Mesothelial cell of epicardium (in vitro differentiated cells): ENCODE measurements around the gene MAPK14. TPM values are rescaled to one million over a fixed set of nuclear protein-coding genes. Genes with fewer than 3 reads are reported as not detected.

Experiments used
- DNase-seq, 2 experiments: peaks; one replicate each; pipeline ENCODE4 v3.0.0; 2021; ENCODE audit warnings: low spot score in 2 of 2; ENCODE audit not compliant: unreplicated experiment in 2 of 2
- H3K27ac Mint-ChIP-seq: 2 replicates; pipeline ENCODE4 v1.8.0; 2021; ENCODE audit warnings: mixed read lengths
- H3K27me3 Mint-ChIP-seq: 2 replicates; pipeline ENCODE4 v1.8.0; 2021; ENCODE audit warnings: low read depth, mixed read lengths
- H3K36me3 Mint-ChIP-seq: 2 replicates; pipeline ENCODE4 v1.8.0; 2021; ENCODE audit warnings: mixed read lengths
- H3K4me1 Mint-ChIP-seq: 2 replicates; pipeline ENCODE4 v1.8.0; 2021; ENCODE audit warnings: mixed read lengths
- H3K4me3 Mint-ChIP-seq: 2 replicates; pipeline ENCODE4 v1.8.0; 2021; ENCODE audit warnings: mild to moderate bottlenecking, moderate library complexity, mixed read lengths
- H3K9me3 Mint-ChIP-seq: 2 replicates; pipeline ENCODE4 v1.8.0; 2021; ENCODE audit warnings: mixed read lengths
- CTCF ChIP-seq: fragments of 200-600 bp; sonication (generic); IDR thresholded peaks from one replicate; pipeline ENCODE4 v1.5.0; 2021; ENCODE audit warnings: antibody characterized with exemption; ENCODE audit not compliant: unreplicated experiment
- total RNA-seq: library from RNA; stranded (reverse); gene quantifications from 3 replicates; pipeline ENCODE4 v1.2.1, GENCODE V29; 2021

Gene MAPK14
- total RNA-seq, 1 donor from 2014 or later = 54.8 TPM

- no peak overlapping the region for H3K4me3 Mint-ChIP-seq
- H3K9me3 Mint-ChIP-seq = no peaks in the 10 kb centered on the region
- DNase-seq = no peak
- H3K27ac Mint-ChIP-seq = no peak overlapping the region
- no peaks in the 10 kb centered on the region for H3K27me3 Mint-ChIP-seq
- TF ChIP-seq CTCF = no peak
- H3K36me3 Mint-ChIP-seq = peaks cover 36% of the 10 kb centered on the region
- H3K4me1 Mint-ChIP-seq = no peaks in the 10 kb centered on the region
Measured at GRCh38 chr6:36113049-36113448, 85.4 kb downstream of the MAPK14 start.

- Mint-ChIP-seq H3K27me3 (no peaks in the 10 kb centered on the region), H3K4me1 (peaks cover 5% of the 10 kb centered on the region), H3K4me3 (no peak overlapping the region), H3K9me3 (no peaks in the 10 kb centered on the region), H3K36me3 (peaks cover 29% of the 10 kb centered on the region), H3K27ac (no peak overlapping the region)
- DNase-seq = no peak
- no peak for TF ChIP-seq CTCF
Measured at GRCh38 chr6:36113703-36114102, 86.1 kb downstream of the MAPK14 start.

GRCh38 chr6:36114798-36115408 is 87.3 kb downstream of the MAPK14 start:
- DNase-seq = no peak
- no peaks in the 10 kb centered on the region for H3K27me3 Mint-ChIP-seq
- no peak for TF ChIP-seq CTCF
- H3K9me3 Mint-ChIP-seq = no peaks in the 10 kb centered on the region
- H3K4me1 Mint-ChIP-seq = peaks cover 9% of the 10 kb centered on the region
- H3K27ac Mint-ChIP-seq = no peak overlapping the region
- H3K36me3 Mint-ChIP-seq = peaks cover 23% of the 10 kb centered on the region
- no peak overlapping the region for H3K4me3 Mint-ChIP-seq

GRCh38 chr6:36115412-36115811 is 87.8 kb downstream of the MAPK14 start:
- Mint-ChIP-seq H3K9me3 (no peaks in the 10 kb centered on the region), H3K4me3 (no peak overlapping the region), H3K27me3 (no peaks in the 10 kb centered on the region), H3K27ac (no peak overlapping the region), H3K4me1 (peaks cover 9% of the 10 kb centered on the region), H3K36me3 (peaks cover 18% of the 10 kb centered on the region)
- DNase-seq = no peak
- no peak for TF ChIP-seq CTCF

GRCh38 chr6:36116066-36116864 is 88.7 kb downstream of the MAPK14 start:
- no peak for TF ChIP-seq CTCF
- DNase-seq = no peak
- Mint-ChIP-seq H3K36me3 (peaks cover 14% of the 10 kb centered on the region), H3K27ac (no peak overlapping the region), H3K4me1 (peaks cover 15% of the 10 kb centered on the region), H3K27me3 (no peaks in the 10 kb centered on the region), H3K4me3 (no peak overlapping the region), H3K9me3 (no peaks in the 10 kb centered on the region)
